Astrocyte (in vitro differentiated cells and primary cell): ENCODE results near the gene NARS2.

Experiments
- EZH2 ChIP-seq: IDR thresholded peaks from 2 replicates; pipeline ENCODE4 v1.6.1; 2012; ENCODE audit warnings: mild to moderate bottlenecking, low read length, inconsistent platforms; ENCODE audit not compliant: insufficient read depth
- TF ChIP-seq, protein P1 (sequence below): IDR thresholded peaks from 2 replicates; pipeline ENCODE4 v1.5.1; 2011; ENCODE audit warnings: low read depth, mild to moderate bottlenecking, inconsistent platforms, low read length, moderate library complexity; ENCODE audit not compliant: insufficient read depth

DNA sequence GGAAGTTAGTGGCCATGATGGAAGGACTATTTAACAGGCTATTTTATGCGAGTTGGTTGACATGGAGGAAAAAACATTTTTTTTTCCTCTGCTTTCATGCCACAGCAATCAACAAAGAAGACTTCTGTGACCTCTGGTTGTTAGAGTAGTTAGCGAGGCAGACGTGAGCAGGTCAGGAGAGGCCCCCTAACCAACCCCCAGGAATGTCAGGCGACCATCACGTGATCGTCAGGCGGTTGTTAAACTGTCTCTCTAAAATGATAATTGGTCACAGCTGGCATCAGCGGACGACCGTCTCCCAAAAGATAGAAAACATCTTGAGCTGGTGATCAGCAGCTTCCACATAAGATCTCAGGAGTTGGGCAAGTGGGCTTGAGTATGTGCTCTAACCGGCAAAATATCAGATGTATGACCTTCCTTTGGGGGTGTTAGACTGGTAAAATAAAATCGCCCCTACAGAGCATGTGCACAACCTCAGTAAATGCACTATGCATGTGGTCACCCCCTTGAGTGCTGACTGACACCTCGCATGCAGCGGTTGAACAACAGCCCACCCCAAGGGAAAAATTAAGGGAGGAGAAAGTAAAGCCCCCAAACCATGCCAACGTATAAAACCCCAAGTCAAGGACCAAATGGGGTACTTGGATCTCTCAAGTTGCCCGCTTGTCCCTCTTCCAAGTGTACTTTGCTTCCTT is 20.9 kb upstream of the NARS2 start:
- no peak for TF ChIP-seq EZH2
- TF ChIP-seq, protein P1, sequence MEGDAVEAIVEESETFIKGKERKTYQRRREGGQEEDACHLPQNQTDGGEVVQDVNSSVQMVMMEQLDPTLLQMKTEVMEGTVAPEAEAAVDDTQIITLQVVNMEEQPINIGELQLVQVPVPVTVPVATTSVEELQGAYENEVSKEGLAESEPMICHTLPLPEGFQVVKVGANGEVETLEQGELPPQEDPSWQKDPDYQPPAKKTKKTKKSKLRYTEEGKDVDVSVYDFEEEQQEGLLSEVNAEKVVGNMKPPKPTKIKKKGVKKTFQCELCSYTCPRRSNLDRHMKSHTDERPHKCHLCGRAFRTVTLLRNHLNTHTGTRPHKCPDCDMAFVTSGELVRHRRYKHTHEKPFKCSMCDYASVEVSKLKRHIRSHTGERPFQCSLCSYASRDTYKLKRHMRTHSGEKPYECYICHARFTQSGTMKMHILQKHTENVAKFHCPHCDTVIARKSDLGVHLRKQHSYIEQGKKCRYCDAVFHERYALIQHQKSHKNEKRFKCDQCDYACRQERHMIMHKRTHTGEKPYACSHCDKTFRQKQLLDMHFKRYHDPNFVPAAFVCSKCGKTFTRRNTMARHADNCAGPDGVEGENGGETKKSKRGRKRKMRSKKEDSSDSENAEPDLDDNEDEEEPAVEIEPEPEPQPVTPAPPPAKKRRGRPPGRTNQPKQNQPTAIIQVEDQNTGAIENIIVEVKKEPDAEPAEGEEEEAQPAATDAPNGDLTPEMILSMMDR, result no peak
